ENCODE results near the gene ANGPTL4. TPM values are rescaled to one million over a fixed set of nuclear protein-coding genes. Genes with fewer than 3 reads are reported as not detected.
"Not testable (repeated sequence)": the region's sequence is repeated elsewhere in the genome, so short reads cannot be mapped to it uniquely, and the experiment has no call there.

The ANGPTL4 gene
- total RNA-seq = 10 to 100 TPM in 4 of 7 donors, 1 to 10 TPM in 3; 1.8 to 28.3 (median 11.8) TPM
- polyA plus RNA-seq = 1 to 10 TPM; 7.4 to 8.5 (median 7.8) TPM
- long read RNA-seq, donor 1 = 0 reads
- long read RNA-seq, donor 2, partial matches to known transcripts = 0 of 2 reads
- long read RNA-seq, donor 2, other reads (novel, unspliced or antisense) = 0 of 2 reads

- TF ChIP-seq POLR2A (IDR thresholded peaks at IDR 0.05) = no peak
- TF ChIP-seq POLR2AphosphoS5 (IDR thresholded peaks at IDR 0.05) = peak; percentile 65 to 80 (median 79)
- TF ChIP-seq CTCF (IDR thresholded peaks at IDR 0.05 in 8 of 11, conservative IDR thresholded peaks at IDR 0.05 in 3 of 11) = no peak
- peaks cover 12 to 80% (median 56%) of the 10 kb centered on the region in 6 donors for H3K4me1 ChIP-seq
- H3K27me3 ChIP-seq (replicated peaks in 1 of 7) = peaks cover 0 to 89% (median 21%) of the 10 kb centered on the region in 7 donors
- intact Hi-C loops (cut with DNase I; ENCODE audit: low total_unique reads) = no loop called here
- peak within 1 kb of the TSS; percentile 41 to 72 (median 46) for H3K4me3 ChIP-seq
- peak within 1 kb of the TSS; percentile 35 to 78 (median 63) for H3K27ac ChIP-seq
- WGBS, 5 donors = 2 to 4% (median 2%) methylated on average over 47 to 81 of the region's 81 CpGs
- DNase-seq = peak; percentile 69
- no peaks in the 10 kb centered on the region for H3K9me3 ChIP-seq
- no peaks in the 10 kb centered on the region for H3K36me3 ChIP-seq
These were observed at the start of gene ANGPTL4 for GRCh38 chr19:8363803-8364771. ANGPTL4 (plus strand) TSS chr19:8364155; CDS start chr19:8364322, 167 bp downstream.

GRCh38 chr19:8314981-8315640, 48.8 kb upstream of the ANGPTL4 start:
- H3K27me3 ChIP-seq (replicated peaks in 1 of 7); H3K9me3 ChIP-seq; DNase-seq; intact Hi-C loops (cut with DNase I; ENCODE audit: low total_unique reads); H3K4me3 ChIP-seq: not testable (repeated sequence)
- WGBS, 5 donors = 76 to 92% (median 82%) methylated on average over 11 of the region's 11 CpGs
- H3K36me3 ChIP-seq = peaks cover 0 to 84% (median 49%) of the 10 kb centered on the region in 6 donors
- H3K27ac ChIP-seq = peak overlapping the region in 2 of 8 donors; percentile 33 to 64
- H3K4me1 ChIP-seq = peaks cover 4 to 82% (median 44%) of the 10 kb centered on the region in 6 donors

- peak overlapping the region in 5 of 8 donors; percentile 16 to 65 (median 64) for H3K27ac ChIP-seq
- no peak for TF ChIP-seq CTCF (IDR thresholded peaks at IDR 0.05 in 8 of 11, conservative IDR thresholded peaks at IDR 0.05 in 3 of 11)
- no peak for TF ChIP-seq POLR2A (IDR thresholded peaks at IDR 0.05)
- peak; percentile 36 to 58 (median 39) for TF ChIP-seq POLR2AphosphoS5 (IDR thresholded peaks at IDR 0.05)
These were observed 47.4 kb upstream of the ANGPTL4 start for GRCh38 chr19:8316351-8317125.

GRCh38 chr19:8318835-8319234, 45.1 kb upstream of the ANGPTL4 start:
- H3K27me3 ChIP-seq (replicated peaks in 1 of 7); H3K9me3 ChIP-seq; H3K27ac ChIP-seq; H3K4me3 ChIP-seq; intact Hi-C loops (cut with DNase I; ENCODE audit: low total_unique reads); DNase-seq: not testable (repeated sequence)
- 76 to 87% (median 82%) methylated on average over 9 of the region's 9 CpGs for WGBS, 5 donors
- peaks cover 0 to 64% (median 37%) of the 10 kb centered on the region in 6 donors for H3K36me3 ChIP-seq
- peaks cover 26 to 92% (median 61%) of the 10 kb centered on the region in 6 donors for H3K4me1 ChIP-seq

More at GRCh38 chr19:8316351-8317125, 47.4 kb upstream of the ANGPTL4 start:
- H3K4me1 ChIP-seq = peaks cover 9 to 79% (median 49%) of the 10 kb centered on the region in 6 donors
- no peaks in the 10 kb centered on the region for H3K9me3 ChIP-seq
- no peak overlapping the region for H3K4me3 ChIP-seq
- WGBS, 5 donors = 78 to 94% (median 84%) methylated on average over 12 to 14 of the region's 14 CpGs
- H3K27me3 ChIP-seq (replicated peaks in 1 of 7) = no peaks in the 10 kb centered on the region
- intact Hi-C loops (cut with DNase I; ENCODE audit: low total_unique reads) = no loop called here
- no peak for DNase-seq
- H3K36me3 ChIP-seq = peaks cover 0 to 70% (median 39%) of the 10 kb centered on the region in 6 donors
